A673 (cell line): Measurements from ENCODE around the gene CLK4. TPM values are rescaled to one million over a fixed set of nuclear protein-coding genes. Genes with fewer than 3 reads are reported as not detected.

ENCODE experiments used
- BruUV-seq: library from RNA; stranded (reverse); fragments of 400-500 nt; replicated peaks from 2 replicates; lab custom pipeline; 2021; lab: Mats Ljungman, UMichigan
- CTCF ChIA-PET: fragments of 300-600 bp; sonication (Branson Sonifier 250); formaldehyde crosslinking; loops from one replicate; lab custom pipeline; 2022; ENCODE audit warnings: antibody characterized with exemption; lab: Charles Lee
- POLR2A ChIA-PET: fragments of 300-600 bp; sonication (Branson Sonifier 250); formaldehyde crosslinking; loops from one replicate; lab custom pipeline; 2022; ENCODE audit warnings: antibody characterized with exemption; ENCODE audit not compliant: low non-redundant PET; lab: Charles Lee
- DNase-seq: peaks from one replicate; pipeline ENCODE4 v3.0.0-alpha.2; 2015; ENCODE audit warnings: low spot score
- H3K27ac ChIP-seq: fragments of 200-600 bp; sonication (generic); 2 replicates; pipeline ENCODE4 v1.5.1; 2016; ENCODE audit warnings: mixed run types, low read depth, mild to moderate bottlenecking, mixed read lengths, antibody characterized with exemption, low read length; ENCODE audit not compliant: poor library complexity, severe bottlenecking
- H3K27me3 ChIP-seq: fragments of 200-600 bp; sonication (generic); replicated peaks from 2 replicates; pipeline ENCODE4 v1.6.1; 2017; ENCODE audit warnings: mixed run types, low read depth, mild to moderate bottlenecking, mixed read lengths, antibody characterized with exemption, low read length; ENCODE audit not compliant: insufficient read depth, poor library complexity
- H3K36me3 ChIP-seq: fragments of 200-600 bp; sonication (generic); 2 replicates; pipeline ENCODE4 v1.6.1; 2016; ENCODE audit warnings: mixed run types, mild to moderate bottlenecking, mixed read lengths, antibody characterized with exemption, low read length; ENCODE audit not compliant: insufficient read depth, poor library complexity, severe bottlenecking
- H3K4me1 ChIP-seq: fragments of 200-600 bp; sonication (generic); 2 replicates; pipeline ENCODE4 v1.6.1; 2017; ENCODE audit warnings: mixed run types, mild to moderate bottlenecking, mixed read lengths, antibody characterized with exemption, low read length; ENCODE audit not compliant: insufficient read depth, poor library complexity, severe bottlenecking
- H3K4me3 ChIP-seq: fragments of 200-600 bp; sonication (generic); 2 replicates; pipeline ENCODE4 v1.5.1; 2016; ENCODE audit warnings: low read depth, mixed run types, mild to moderate bottlenecking, mixed read lengths, low read length; ENCODE audit not compliant: poor library complexity, severe bottlenecking
- H3K9me3 ChIP-seq: fragments of 200-600 bp; sonication (generic); 2 replicates; pipeline ENCODE4 v1.6.1; 2016; ENCODE audit warnings: mixed run types, low read depth, mild to moderate bottlenecking, mixed read lengths, antibody characterized with exemption, low read length; ENCODE audit not compliant: poor library complexity, severe bottlenecking
- CTCF ChIP-seq: fragments of 300-800, 200-600 bp; sonication (generic); conservative IDR thresholded peaks from 2 replicates; pipeline ENCODE4 v1.5.1; 2017; ENCODE audit warnings: low read depth, mild to moderate bottlenecking, antibody characterized with exemption, low read length, moderate library complexity, mixed read lengths
- EZH2 ChIP-seq: fragments of 200-600 bp; sonication (generic); IDR thresholded peaks from 2 replicates; pipeline ENCODE4 v1.6.1; 2017; ENCODE audit warnings: borderline replicate concordance, low read depth, mild to moderate bottlenecking, mixed read lengths, antibody characterized with exemption, low read length; ENCODE audit not compliant: poor library complexity, severe bottlenecking
- intact Hi-C: fragments of 100-400 bp; cut with micrococcal nuclease; formaldehyde crosslinking; loops from one replicate; pipeline ENCODE4 v1.10.0; 2022; ENCODE audit not compliant: unreplicated experiment
- total RNA-seq: library from RNA; stranded (reverse); gene quantifications from 2 replicates; pipeline ENCODE4 v1.2.3, GENCODE V29; 2021

Gene CLK4
- total RNA-seq, 1 experiment from 2014 or later = 24.2 TPM

GRCh38 chr5:178573216-178573615 is 53.6 kb downstream of the CLK4 start:
- ChIA-PET POLR2A (no interaction called here), CTCF (no interaction called here)
- intact Hi-C loops = no loop called here
- peaks cover 33% of the 10 kb centered on the region for H3K27me3 ChIP-seq
- no peak for DNase-seq
- no TSS peak for BruUV-seq
- H3K27ac ChIP-seq = no peak overlapping the region
- H3K4me3 ChIP-seq = no peak overlapping the region
- H3K4me1 ChIP-seq = no peaks in the 10 kb centered on the region
- no peak for TF ChIP-seq EZH2
- TF ChIP-seq CTCF = no peak
- H3K9me3 ChIP-seq = no peaks in the 10 kb centered on the region
- no peaks in the 10 kb centered on the region for H3K36me3 ChIP-seq

- Histone ChIP-seq H3K27ac (no peak overlapping the region), H3K9me3 (no peaks in the 10 kb centered on the region), H3K4me3 (no peak overlapping the region), H3K27me3 (peaks cover 33% of the 10 kb centered on the region), H3K36me3 (no peaks in the 10 kb centered on the region), H3K4me1 (no peaks in the 10 kb centered on the region)
- TF ChIP-seq EZH2 = no peak
- TF ChIP-seq CTCF = no peak
- ChIA-PET POLR2A (no interaction called here), CTCF (no interaction called here)
- no TSS peak for BruUV-seq
- no peak for DNase-seq
- intact Hi-C loops = no loop called here
Measured at GRCh38 chr5:178572617-178573016, 54.2 kb downstream of the CLK4 start.

GRCh38 chr5:178569485-178569884 is 57.4 kb downstream of the CLK4 start:
- no peak overlapping the region for H3K27ac ChIP-seq
- BruUV-seq = no TSS peak
- no peaks in the 10 kb centered on the region for H3K36me3 ChIP-seq
- no peak for DNase-seq
- H3K9me3 ChIP-seq = no peaks in the 10 kb centered on the region
- intact Hi-C loops = no loop called here
- CTCF ChIA-PET = no interaction called here
- peaks cover 8% of the 10 kb centered on the region for H3K4me1 ChIP-seq
- TF ChIP-seq EZH2 = no peak
- no peak for TF ChIP-seq CTCF
- H3K27me3 ChIP-seq = peaks cover 3% of the 10 kb centered on the region
- POLR2A ChIA-PET = no interaction called here
- H3K4me3 ChIP-seq = no peak overlapping the region
